Measurements from ENCODE around the gene MANSC1. TPM values are rescaled to one million over a fixed set of nuclear protein-coding genes. Genes with fewer than 3 reads are reported as not detected.

MANSC1 gene
- 0.91 to 1.6 TPM (median 1.1 TPM) in 3 replicates for polyA plus RNA-seq
- 4.4 TPM for polyA plus RNA-seq (2011; ENCODE audit: low read depth)
- 0.73 and 1.2 TPM in 2 replicates for polyA plus RNA-seq (2011; cell fraction: cytosol; rRNA removed)
- 1.8 and 2.7 TPM in 2 replicates for polyA plus RNA-seq (2011; cell fraction: nucleus; rRNA removed)
- polyA plus RNA-seq (2012; ENCODE audit: low replicate concordance) = 2.0 and 8.8 TPM in 2 replicates
- 0.30 to 1.3 TPM (median 0.79 TPM) in 3 replicates for polyA minus RNA-seq
- polyA minus RNA-seq (2011; cell fraction: cytosol; rRNA and poly(A)+ RNA removed) = not detected
- polyA minus RNA-seq (2011; cell fraction: nucleus; rRNA and poly(A)+ RNA removed) = 0.42 and 1.3 TPM in 2 replicates

DNA sequence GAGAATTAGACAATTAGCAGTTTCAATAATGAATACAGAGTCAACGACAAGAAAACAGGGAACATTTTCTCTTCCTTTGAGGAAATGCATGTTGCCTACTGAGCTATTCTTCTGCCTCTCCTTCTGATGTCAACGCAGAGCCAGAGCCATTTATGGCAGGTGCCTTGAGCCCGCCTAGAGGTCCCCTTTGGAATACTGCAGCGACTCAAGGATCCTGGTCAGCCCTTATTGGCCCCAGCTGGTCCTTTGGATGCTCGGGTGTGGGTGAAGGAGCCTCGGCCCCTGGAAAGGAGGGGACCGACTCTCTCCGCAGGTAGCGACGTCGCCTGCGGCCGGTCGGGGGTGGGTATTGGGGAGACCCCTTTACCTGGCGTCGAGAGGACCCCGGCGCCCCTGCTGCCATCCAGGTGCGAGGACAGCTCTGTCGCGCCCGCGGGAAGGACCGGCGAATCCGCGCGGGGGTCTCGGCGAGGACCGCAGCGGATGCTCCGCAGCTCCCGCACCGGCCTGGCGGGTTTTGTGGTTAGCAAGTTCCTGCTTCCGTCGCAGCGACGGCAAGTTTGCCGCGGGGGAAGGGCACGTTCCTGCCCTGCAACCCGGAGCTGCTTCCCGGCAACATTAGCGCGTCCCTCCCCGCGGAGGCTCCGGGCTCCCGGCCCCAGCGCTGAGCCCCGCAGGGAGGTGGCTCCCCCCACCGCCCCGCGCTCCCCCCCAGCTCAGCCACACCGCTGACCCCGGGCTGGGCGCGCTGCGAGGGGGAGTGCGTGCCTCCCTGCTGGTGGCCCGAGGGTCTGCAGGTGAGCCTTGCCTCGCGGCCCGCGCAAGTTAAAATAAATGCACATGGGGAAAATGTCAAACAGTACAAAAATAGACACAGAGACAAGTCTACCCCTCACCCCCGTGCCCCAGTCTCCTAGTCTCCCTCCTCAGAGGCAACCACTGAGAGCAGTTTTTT lies at the start of gene MANSC1:
TSS of gene MANSC1 (minus strand) at position 532 of the 955 bp plus-strand sequence. CDS start 6,928 bp downstream, outside the sequence.
- Histone ChIP-seq H3K4me3 (ENCODE audit: control insufficient read depth in 2 of 3, extremely low read depth in 1 of 3, insufficient read depth in 2 of 3, low read depth in 1 of 3, low read length in 3 of 3) (peak within 1 kb of the TSS; percentile 50 to 69 (median 52)), H3K79me2 (ENCODE audit: control insufficient read depth, insufficient read depth, low read length) (no peaks in the 10 kb centered on the region), H3K9me3 (ENCODE audit: control insufficient read depth, low read depth, low read length) (no peaks in the 10 kb centered on the region), H2AFZ (ENCODE audit: control insufficient read depth, low read length) (peak within 1 kb of the TSS; percentile 92), H4K20me1 (ENCODE audit: control insufficient read depth, extremely low read depth, insufficient read depth, low read length) (no peaks in the 10 kb centered on the region), H3K4me2 (ENCODE audit: control insufficient read depth, extremely low read depth, insufficient read depth, low read depth, low read length) (peak within 1 kb of the TSS; percentile 82), H3K27ac (ENCODE audit: control insufficient read depth, insufficient read depth, low read length) (peak within 1 kb of the TSS; percentile 47), H3K9ac (ENCODE audit: control insufficient read depth, extremely low read depth, insufficient read depth, low read length) (peak within 1 kb of the TSS; percentile 66), H3K36me3 (ENCODE audit: control insufficient read depth in 2 of 2, extremely low read depth in 1 of 2, insufficient read depth in 2 of 2, low read length in 2 of 2) (no peaks in the 10 kb centered on the region), H3K27me3 (ENCODE audit: control insufficient read depth, extremely low read depth, insufficient read depth, low read length) (no peaks in the 10 kb centered on the region), H3K4me1 (ENCODE audit: control insufficient read depth, extremely low read depth, insufficient read depth, low read length) (peaks cover 23% of the 10 kb centered on the region), H3K9me1 (ENCODE audit: control insufficient read depth, extremely low read depth, insufficient read depth, low read length) (no peaks in the 10 kb centered on the region)
- peak; percentile 1 to 36 (median 7) for TF ChIP-seq CTCF (optimal IDR thresholded peaks at IDR 0.05 in 1 of 3, IDR thresholded peaks at IDR 0.05 in 1 of 3, conservative IDR thresholded peaks at IDR 0.05 in 1 of 3; ENCODE audit: extremely low read depth in 1 of 3, insufficient read depth in 2 of 3, low read length in 3 of 3)
- no peak for TF ChIP-seq EZH2 (IDR thresholded peaks at IDR 0.05; ENCODE audit: low read length)
- no peak for DNase-seq (ENCODE audit: low read depth, low spot score)
- dilution Hi-C loops (cut with MboI; ENCODE audit: extremely low pct_ligation_motif_present, low sequenced_read_pairs) = loop anchor here (25.0 kb wide), 1 partner anchor 263 kb away; no protein-coding TSS in a partner anchor
- peak; percentile 23 for FAIRE-seq

DNA sequence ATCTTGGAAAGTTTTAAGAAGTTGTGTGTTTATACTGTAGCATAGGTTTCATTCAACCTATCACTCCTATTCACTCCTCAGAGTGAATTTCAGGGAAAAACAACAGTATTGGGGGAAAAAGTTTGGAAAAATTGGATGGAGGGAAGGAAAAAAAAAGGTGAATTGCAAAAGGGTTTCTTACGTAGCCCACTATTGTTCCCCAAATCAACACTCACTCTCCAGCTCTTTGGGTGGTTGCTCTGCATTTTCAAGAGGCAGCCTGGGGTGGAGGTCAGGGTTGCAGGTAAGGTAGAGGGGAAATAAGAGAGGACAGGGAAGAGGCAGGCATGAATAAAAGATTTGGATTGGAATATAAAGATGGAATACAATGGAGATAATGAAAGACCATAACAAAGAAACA lies 49.1 kb upstream of the MANSC1 start:
- H3K9me1 ChIP-seq (ENCODE audit: control insufficient read depth, extremely low read depth, insufficient read depth, low read length) = no peaks in the 10 kb centered on the region
- H3K27ac ChIP-seq (ENCODE audit: control insufficient read depth, insufficient read depth, low read length) = no peak overlapping the region
- H3K36me3 ChIP-seq (ENCODE audit: control insufficient read depth in 2 of 2, extremely low read depth in 1 of 2, insufficient read depth in 2 of 2, low read length in 2 of 2) = no peaks in the 10 kb centered on the region
- FAIRE-seq (no peak), DNase-seq (ENCODE audit: low read depth, low spot score) (no peak)
- no peaks in the 10 kb centered on the region for H3K79me2 ChIP-seq (ENCODE audit: control insufficient read depth, insufficient read depth, low read length)
- H4K20me1 ChIP-seq (ENCODE audit: control insufficient read depth, extremely low read depth, insufficient read depth, low read length) = no peaks in the 10 kb centered on the region
- H3K4me1 ChIP-seq (ENCODE audit: control insufficient read depth, extremely low read depth, insufficient read depth, low read length) = peaks cover 10% of the 10 kb centered on the region
- no peaks in the 10 kb centered on the region for H3K9me3 ChIP-seq (ENCODE audit: control insufficient read depth, low read depth, low read length)
- no peak for TF ChIP-seq CTCF (optimal IDR thresholded peaks at IDR 0.05 in 1 of 3, IDR thresholded peaks at IDR 0.05 in 1 of 3, conservative IDR thresholded peaks at IDR 0.05 in 1 of 3; ENCODE audit: extremely low read depth in 1 of 3, insufficient read depth in 2 of 3, low read length in 3 of 3)
- no peak for TF ChIP-seq EZH2 (IDR thresholded peaks at IDR 0.05; ENCODE audit: low read length)
- dilution Hi-C loops (cut with MboI; ENCODE audit: extremely low pct_ligation_motif_present, low sequenced_read_pairs) = no loop called here
- no peak overlapping the region for H3K4me3 ChIP-seq (ENCODE audit: control insufficient read depth in 2 of 3, extremely low read depth in 1 of 3, insufficient read depth in 2 of 3, low read depth in 1 of 3, low read length in 3 of 3)
- H3K4me2 ChIP-seq (ENCODE audit: control insufficient read depth, extremely low read depth, insufficient read depth, low read depth, low read length) = no peak overlapping the region
- H2AFZ ChIP-seq (ENCODE audit: control insufficient read depth, low read length) = no peak overlapping the region
- H3K9ac ChIP-seq (ENCODE audit: control insufficient read depth, extremely low read depth, insufficient read depth, low read length) = no peak overlapping the region
- H3K27me3 ChIP-seq (ENCODE audit: control insufficient read depth, extremely low read depth, insufficient read depth, low read length) = no peaks in the 10 kb centered on the region
